ENCODE data around the gene MYF6.

The MYF6 gene

GRCh38 chr12:80747800-80748199, 40.4 kb downstream of the MYF6 start:
- H3K27me3 ChIP-seq (ENCODE audit: low read length) = no peaks in the 10 kb centered on the region

GRCh38 chr12:80749456-80749855, 42.0 kb downstream of the MYF6 start:
- Histone ChIP-seq H3K4me2 (ENCODE audit: low read depth, low read length, poor library complexity, severe bottlenecking) (no peak overlapping the region), H3K9me3 (ENCODE audit: insufficient read depth, low read length) (no peaks in the 10 kb centered on the region), H2AFZ (ENCODE audit: low read depth, low read length, severe bottlenecking) (no peak overlapping the region), H3K79me2 (ENCODE audit: insufficient read depth, low read length) (no peaks in the 10 kb centered on the region), H4K20me1 (ENCODE audit: low read depth, low read length) (no peaks in the 10 kb centered on the region), H3K4me3 (ENCODE audit: insufficient read depth, low read length, poor library complexity, severe bottlenecking) (no peak overlapping the region), H3K36me3 (ENCODE audit: low read length) (no peaks in the 10 kb centered on the region), H3K9me2 (replicated peaks; ENCODE audit: insufficient read depth, low read length) (no peaks in the 10 kb centered on the region; the same call in 1 of the 2 replicates), H3K9ac (ENCODE audit: low read length) (no peak overlapping the region), H3K27ac (ENCODE audit: low read depth, low read length) (no peak overlapping the region), H3K27me3 (ENCODE audit: low read length) (no peaks in the 10 kb centered on the region), H3F3A (ENCODE audit: insufficient read depth) (no peaks in the 10 kb centered on the region)
- TF ChIP-seq EZH2phosphoT487 (conservative IDR thresholded peaks at IDR 0.05; ENCODE audit: low read length) (no peak), CTCF (IDR thresholded peaks at IDR 0.05; ENCODE audit: insufficient read depth, low read length, poor library complexity, severe bottlenecking) (no peak)

More at GRCh38 chr12:80747800-80748199, 40.4 kb downstream of the MYF6 start:
- TF ChIP-seq CTCF (IDR thresholded peaks at IDR 0.05; ENCODE audit: insufficient read depth, low read length, poor library complexity, severe bottlenecking) (no peak), EZH2phosphoT487 (conservative IDR thresholded peaks at IDR 0.05; ENCODE audit: low read length) (no peak)
- Histone ChIP-seq H3F3A (ENCODE audit: insufficient read depth) (no peaks in the 10 kb centered on the region), H3K36me3 (ENCODE audit: low read length) (no peaks in the 10 kb centered on the region), H3K9me3 (ENCODE audit: insufficient read depth, low read length) (no peaks in the 10 kb centered on the region), H3K9ac (ENCODE audit: low read length) (no peak overlapping the region), H3K79me2 (ENCODE audit: insufficient read depth, low read length) (no peaks in the 10 kb centered on the region), H3K27ac (ENCODE audit: low read depth, low read length) (no peak overlapping the region), H2AFZ (ENCODE audit: low read depth, low read length, severe bottlenecking) (no peak overlapping the region), H3K4me2 (ENCODE audit: low read depth, low read length, poor library complexity, severe bottlenecking) (no peak overlapping the region), H3K4me3 (ENCODE audit: insufficient read depth, low read length, poor library complexity, severe bottlenecking) (no peak overlapping the region), H4K20me1 (ENCODE audit: low read depth, low read length) (no peaks in the 10 kb centered on the region), H3K9me2 (replicated peaks; ENCODE audit: insufficient read depth, low read length) (no peaks in the 10 kb centered on the region; the same call in 1 of the 2 replicates)

GRCh38 chr12:80752464-80752863, 45.0 kb downstream of the MYF6 start:
- no peaks in the 10 kb centered on the region for H4K20me1 ChIP-seq (ENCODE audit: low read depth, low read length)
- H3K9me3 ChIP-seq (ENCODE audit: insufficient read depth, low read length) = no peaks in the 10 kb centered on the region
- H3K9ac ChIP-seq (ENCODE audit: low read length) = no peak overlapping the region
- no peaks in the 10 kb centered on the region for H3K9me2 ChIP-seq (replicated peaks; ENCODE audit: insufficient read depth, low read length)
- no peaks in the 10 kb centered on the region for H3K79me2 ChIP-seq (ENCODE audit: insufficient read depth, low read length)
- TF ChIP-seq EZH2phosphoT487 (conservative IDR thresholded peaks at IDR 0.05; ENCODE audit: low read length) (no peak), CTCF (IDR thresholded peaks at IDR 0.05; ENCODE audit: insufficient read depth, low read length, poor library complexity, severe bottlenecking) (no peak)
- no peak overlapping the region for H2AFZ ChIP-seq (ENCODE audit: low read depth, low read length, severe bottlenecking)
- no peak overlapping the region for H3K27ac ChIP-seq (ENCODE audit: low read depth, low read length)
- no peaks in the 10 kb centered on the region for H3K27me3 ChIP-seq (ENCODE audit: low read length)
- no peaks in the 10 kb centered on the region for H3F3A ChIP-seq (ENCODE audit: insufficient read depth)
- no peaks in the 10 kb centered on the region for H3K36me3 ChIP-seq (ENCODE audit: low read length)
- H3K4me3 ChIP-seq (ENCODE audit: insufficient read depth, low read length, poor library complexity, severe bottlenecking) = no peak overlapping the region
- no peak overlapping the region for H3K4me2 ChIP-seq (ENCODE audit: low read depth, low read length, poor library complexity, severe bottlenecking)
